ENCODE results near the gene RIMBP2.

DNA sequence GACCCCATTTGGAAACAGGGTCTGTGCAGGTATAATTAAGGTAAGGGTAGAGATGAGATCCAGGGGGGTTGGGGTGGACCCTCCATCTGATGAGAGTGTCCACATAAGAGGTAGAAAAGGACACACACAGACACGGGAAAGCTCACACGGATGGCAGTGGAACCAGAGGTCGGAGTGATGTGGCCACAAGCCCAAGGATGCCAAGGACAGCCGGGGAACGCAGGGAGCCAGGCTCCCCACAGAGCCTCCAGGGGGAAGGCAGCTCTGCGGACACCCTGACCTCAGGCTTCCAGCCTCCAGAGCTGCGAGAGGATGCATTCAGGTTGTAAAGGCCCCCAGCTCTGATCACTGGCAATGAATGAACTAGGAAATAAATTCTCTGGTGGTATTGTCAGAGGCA, 33.0 kb downstream of the RIMBP2 start:
- TF ChIP-seq, protein P1, sequence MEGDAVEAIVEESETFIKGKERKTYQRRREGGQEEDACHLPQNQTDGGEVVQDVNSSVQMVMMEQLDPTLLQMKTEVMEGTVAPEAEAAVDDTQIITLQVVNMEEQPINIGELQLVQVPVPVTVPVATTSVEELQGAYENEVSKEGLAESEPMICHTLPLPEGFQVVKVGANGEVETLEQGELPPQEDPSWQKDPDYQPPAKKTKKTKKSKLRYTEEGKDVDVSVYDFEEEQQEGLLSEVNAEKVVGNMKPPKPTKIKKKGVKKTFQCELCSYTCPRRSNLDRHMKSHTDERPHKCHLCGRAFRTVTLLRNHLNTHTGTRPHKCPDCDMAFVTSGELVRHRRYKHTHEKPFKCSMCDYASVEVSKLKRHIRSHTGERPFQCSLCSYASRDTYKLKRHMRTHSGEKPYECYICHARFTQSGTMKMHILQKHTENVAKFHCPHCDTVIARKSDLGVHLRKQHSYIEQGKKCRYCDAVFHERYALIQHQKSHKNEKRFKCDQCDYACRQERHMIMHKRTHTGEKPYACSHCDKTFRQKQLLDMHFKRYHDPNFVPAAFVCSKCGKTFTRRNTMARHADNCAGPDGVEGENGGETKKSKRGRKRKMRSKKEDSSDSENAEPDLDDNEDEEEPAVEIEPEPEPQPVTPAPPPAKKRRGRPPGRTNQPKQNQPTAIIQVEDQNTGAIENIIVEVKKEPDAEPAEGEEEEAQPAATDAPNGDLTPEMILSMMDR (tag by site-specific recombination; IDR thresholded peaks at IDR 0.05) = no peak
- no peak for TF ChIP-seq ZNF112 (tag by site-specific recombination; IDR thresholded peaks at IDR 0.05)
- no peak for TF ChIP-seq ZNF776 (tag by site-specific recombination; IDR thresholded peaks at IDR 0.05; ENCODE audit: borderline replicate concordance)
- no peak for TF ChIP-seq ZNF530 (tag by site-specific recombination; IDR thresholded peaks at IDR 0.05; ENCODE audit: low read depth)
- TF ChIP-seq ZNF510 (tag by site-specific recombination; IDR thresholded peaks at IDR 0.05; ENCODE audit: insufficient replicate concordance) = no peak
- no peak for TF ChIP-seq ZNF514 (tag by site-specific recombination; IDR thresholded peaks at IDR 0.05)
- TF ChIP-seq ZNF133 (tag by site-specific recombination; IDR thresholded peaks at IDR 0.05) = no peak

Measured in HEK293 (cell line).